GM23338 (cell line): ENCODE measurements around the gene GFPT2. TPM values are rescaled to one million over a fixed set of nuclear protein-coding genes. Genes with fewer than 3 reads are reported as not detected.

Source experiments
- ATAC-seq: fragments of 200-7000 bp; cut with Tn5 transposase; 3 replicates; pipeline ENCODE4 v1.9.1; 2020
- DNase-seq: peaks from one replicate; pipeline ENCODE4 v3.0.0-alpha.2; 2015; ENCODE audit warnings: low spot score
- H2AFZ ChIP-seq: fragments of 200-600 bp; sonication (generic); 2 replicates; pipeline ENCODE4 v1.8.0; 2016; ENCODE audit warnings: antibody characterized with exemption, mild to moderate bottlenecking, moderate library complexity
- H3F3A ChIP-seq: fragments of 200-600 bp; sonication (generic); replicated peaks from 2 replicates; pipeline ENCODE4 v1.8.0; 2017; ENCODE audit warnings: antibody characterized with exemption, mixed run types, low read depth
- H3K27ac ChIP-seq: fragments of 200-600 bp; sonication (generic); 2 replicates; pipeline ENCODE4 v1.6.1; 2016; ENCODE audit warnings: low read depth
- H3K27me3 ChIP-seq: fragments of 200-600 bp; sonication (generic); 2 replicates; pipeline ENCODE4 v1.8.0; 2016; ENCODE audit warnings: mild to moderate bottlenecking, mixed run types, moderate library complexity; ENCODE audit not compliant: insufficient read depth
- H3K36me3 ChIP-seq: fragments of 200-600 bp; sonication (generic); 2 replicates; pipeline ENCODE4 v1.8.0; 2016; ENCODE audit warnings: mild to moderate bottlenecking; ENCODE audit not compliant: insufficient read depth
- H3K4me1 ChIP-seq: fragments of 200-600 bp; sonication (generic); 2 replicates; pipeline ENCODE4 v1.8.0; 2016; ENCODE audit warnings: mild to moderate bottlenecking, moderate library complexity; ENCODE audit not compliant: insufficient read depth
- H3K4me2 ChIP-seq: fragments of 200-600 bp; sonication (generic); 2 replicates; pipeline ENCODE4 v1.7.1; 2017; ENCODE audit warnings: mixed run types
- H3K4me3 ChIP-seq: fragments of 200-600 bp; sonication (generic); 2 replicates; pipeline ENCODE4 v1.6.1; 2016; ENCODE audit warnings: mixed run types
- H3K79me2 ChIP-seq: fragments of 200-600 bp; sonication (generic); replicated peaks from 2 replicates; pipeline ENCODE4 v1.8.0; 2017; ENCODE audit warnings: mild to moderate bottlenecking; ENCODE audit not compliant: insufficient read depth
- H3K9me2 ChIP-seq: fragments of 200-600 bp; sonication (generic); 2 replicates; pipeline ENCODE4 v1.8.0; 2017; ENCODE audit not compliant: insufficient read depth
- H4K20me1 ChIP-seq: fragments of 200-600 bp; sonication (generic); replicated peaks from 2 replicates; pipeline ENCODE4 v1.8.0; 2017; ENCODE audit warnings: mild to moderate bottlenecking; ENCODE audit not compliant: insufficient read depth
- H3K27ac Mint-ChIP-seq: 2 replicates; pipeline ENCODE4 v1.8.0; 2020; ENCODE audit warnings: inconsistent platforms, mild to moderate bottlenecking, moderate library complexity, mixed read lengths
- H3K27me3 Mint-ChIP-seq: 3 replicates; pipeline ENCODE4 v1.8.0; 2022; ENCODE audit warnings: low read depth, mild to moderate bottlenecking, moderate library complexity, mixed read lengths, inconsistent platforms; ENCODE audit not compliant: insufficient read depth, poor library complexity
- H3K36me3 Mint-ChIP-seq: 3 replicates; pipeline ENCODE4 v1.8.0; 2021; ENCODE audit warnings: low read depth, mild to moderate bottlenecking, inconsistent platforms, moderate library complexity, mixed read lengths
- H3K4me1 Mint-ChIP-seq: 3 replicates; pipeline ENCODE4 v1.8.0; 2020; ENCODE audit warnings: mild to moderate bottlenecking, inconsistent platforms, mixed read lengths
- H3K4me3 Mint-ChIP-seq: 3 replicates; pipeline ENCODE4 v1.8.0; 2021; ENCODE audit warnings: moderate library complexity, mild to moderate bottlenecking, inconsistent platforms, mixed read lengths
- H3K9me3 Mint-ChIP-seq: 3 replicates; pipeline ENCODE4 v1.8.0; 2020; ENCODE audit warnings: moderate library complexity, mild to moderate bottlenecking, inconsistent platforms, mixed read lengths
- CREB1 ChIP-seq: fragments of 250-450 bp; sonication (Bioruptor Pico); IDR thresholded peaks from 2 replicates; pipeline ENCODE4 v1.5.0; 2020; ENCODE audit warnings: low read depth, mild to moderate bottlenecking, moderate library complexity
- CTCF ChIP-seq, 2 experiments: fragments of 200-600 bp in 1 of 2; sonication (generic) in 1 of 2; conservative IDR thresholded peaks; 2 replicates each; pipeline versions ENCODE4 v1.5.1 to v1.6.1; 2016 to 2017; ENCODE audit warnings: antibody characterized with exemption in 2 of 2, low read depth in 2 of 2, mild to moderate bottlenecking in 2 of 2, moderate library complexity in 1 of 2
- EZH2 ChIP-seq: fragments of 200-600 bp; sonication (generic); IDR thresholded peaks from one replicate; pipeline ENCODE4 v1.8.0; 2017; ENCODE audit warnings: antibody characterized with exemption, mild to moderate bottlenecking, low read depth; ENCODE audit not compliant: unreplicated experiment
- NANOG ChIP-seq: IDR thresholded peaks from 2 replicates; pipeline ENCODE4 v1.6.1; 2016; ENCODE audit warnings: antibody characterized with exemption, borderline replicate concordance
- POLR2AphosphoS5 ChIP-seq: IDR thresholded peaks from 2 replicates; pipeline ENCODE4 v1.6.1; 2016; ENCODE audit warnings: antibody characterized with exemption, low read depth
- REST ChIP-seq: IDR thresholded peaks from one replicate; pipeline ENCODE4 v1.6.1; 2018; ENCODE audit warnings: antibody characterized with exemption; ENCODE audit not compliant: unreplicated experiment
- ZNF114 ChIP-seq: fragments of 250-450 bp; sonication (Bioruptor Pico); IDR thresholded peaks from 2 replicates; pipeline ENCODE4 v1.5.0; 2020; ENCODE audit warnings: mild to moderate bottlenecking, moderate library complexity
- ZNF331 ChIP-seq: fragments of 250-450 bp; sonication (Bioruptor Pico); IDR thresholded peaks from 2 replicates; pipeline ENCODE4 v1.5.0; 2020; ENCODE audit warnings: low read depth, mild to moderate bottlenecking, moderate library complexity
- ZNF462 ChIP-seq: fragments of 250-450 bp; sonication (Bioruptor Pico); IDR thresholded peaks from 2 replicates; pipeline ENCODE4 v1.5.0; 2020; ENCODE audit warnings: mild to moderate bottlenecking, moderate library complexity
- polyA plus RNA-seq: library from polyadenylated mRNA; unstranded; fragments of >200 nt; fragmentation: Nextera tagmentation; extraction: Ambion mirVana; gene quantifications from 2 replicates; pipeline ENCODE4 v1.2.1, GENCODE V29; 2016
- total RNA-seq: library from RNA; depleted of rRNA; stranded (reverse); fragments of >200 nt; shearing (Covaris generic); gene quantifications from 2 replicates; pipeline ENCODE4 v1.2.3, GENCODE V29; 2014
- TF ChIP-seq, protein P1 (sequence below): IDR thresholded peaks from 2 replicates; pipeline ENCODE4 v1.6.1; 2016; ENCODE audit warnings: antibody characterized with exemption

The GFPT2 gene
- total and polyA plus RNA-seq, 2 experiments from 2014 or later, result 82.6 to 120 TPM

GRCh38 chr5:180382926-180383325 is 29.8 kb upstream of the GFPT2 start (continued):
- no peak for TF ChIP-seq ZNF462 (CRISPR knock-in tag)
- TF ChIP-seq EZH2, result no peak
- TF ChIP-seq, protein P1, sequence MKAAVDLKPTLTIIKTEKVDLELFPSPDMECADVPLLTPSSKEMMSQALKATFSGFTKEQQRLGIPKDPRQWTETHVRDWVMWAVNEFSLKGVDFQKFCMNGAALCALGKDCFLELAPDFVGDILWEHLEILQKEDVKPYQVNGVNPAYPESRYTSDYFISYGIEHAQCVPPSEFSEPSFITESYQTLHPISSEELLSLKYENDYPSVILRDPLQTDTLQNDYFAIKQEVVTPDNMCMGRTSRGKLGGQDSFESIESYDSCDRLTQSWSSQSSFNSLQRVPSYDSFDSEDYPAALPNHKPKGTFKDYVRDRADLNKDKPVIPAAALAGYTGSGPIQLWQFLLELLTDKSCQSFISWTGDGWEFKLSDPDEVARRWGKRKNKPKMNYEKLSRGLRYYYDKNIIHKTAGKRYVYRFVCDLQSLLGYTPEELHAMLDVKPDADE, result no peak
- no peak for TF ChIP-seq NANOG
- no peak for TF ChIP-seq ZNF114 (CRISPR knock-in tag)
- TF ChIP-seq CREB1 (CRISPR knock-in tag), result no peak
- no peak for TF ChIP-seq POLR2AphosphoS5

- Histone ChIP-seq H3K36me3 (no peaks in the 10 kb centered on the region), H3K9me2 (no peaks in the 10 kb centered on the region), H3F3A (no peaks in the 10 kb centered on the region), H3K4me2 (no peak overlapping the region), H3K27me3 (no peaks in the 10 kb centered on the region), H4K20me1 (no peaks in the 10 kb centered on the region), H3K4me3 (no peak overlapping the region), H3K27ac (no peak overlapping the region), H3K4me1 (no peaks in the 10 kb centered on the region), H2AFZ (no peak overlapping the region), H3K79me2 (no peaks in the 10 kb centered on the region)
- Mint-ChIP-seq H3K4me1 (peaks cover 16% of the 10 kb centered on the region), H3K9me3 (peaks cover under 1% of the 10 kb centered on the region; the same call in 1 of the 3 replicates), H3K4me3 (no peak overlapping the region), H3K27ac (no peak overlapping the region), H3K27me3 (peaks cover 9% of the 10 kb centered on the region), H3K36me3 (no peaks in the 10 kb centered on the region; the same call in 2 of the 3 replicates)
- DNase-seq (no peak), ATAC-seq (no peak)
- TF ChIP-seq ZNF114 (CRISPR knock-in tag) (no peak), ZNF331 (no peak), NANOG (no peak), POLR2AphosphoS5 (no peak), CREB1 (CRISPR knock-in tag) (no peak), REST (no peak), CTCF (conservative IDR thresholded peaks at IDR 0.05; ENCODE audit: low read depth in 2 of 2) (no peak)
- TF ChIP-seq, protein P1, result no peak
These were observed 28.8 kb upstream of the GFPT2 start for GRCh38 chr5:180381851-180382480.
